Germinal center (tissue), 1 donor: ENCODE results near the gene ZC3H7A.

Experiments
- DNase-seq: peaks from one replicate; pipeline ENCODE4 v3.0.0; 2012; ENCODE audit warnings: mixed read lengths, low spot score

ZC3H7A gene

GRCh38 chr16:11736903-11737302 is 60.2 kb downstream of the ZC3H7A start:
- no peak for DNase-seq

- DNase-seq, result no peak
Measured at GRCh38 chr16:11735787-11736186, 61.3 kb downstream of the ZC3H7A start.

- DNase-seq, result no peak
Measured at GRCh38 chr16:11734653-11735043, 62.4 kb downstream of the ZC3H7A start.

- DNase-seq, result no peak
Measured at GRCh38 chr16:11734025-11734652, 62.9 kb downstream of the ZC3H7A start.

GRCh38 chr16:11731222-11731621 is 65.8 kb downstream of the ZC3H7A start:
- no peak for DNase-seq

GRCh38 chr16:11729787-11730186 is 67.3 kb downstream of the ZC3H7A start:
- no peak for DNase-seq

- DNase-seq, result no peak
Measured at GRCh38 chr16:11727796-11728543, 69.1 kb downstream of the ZC3H7A start.

GRCh38 chr16:11726008-11726407 is 71.0 kb downstream of the ZC3H7A start:
- no peak for DNase-seq

GRCh38 chr16:11725457-11725856 is 71.6 kb downstream of the ZC3H7A start:
- DNase-seq, result no peak

- no peak for DNase-seq
Measured at GRCh38 chr16:11722468-11722808, 74.6 kb downstream of the ZC3H7A start.

GRCh38 chr16:11721781-11722467 is 75.1 kb downstream of the ZC3H7A start:
- DNase-seq, result no peak

- no peak for DNase-seq
Measured at GRCh38 chr16:11719762-11720161, 77.3 kb downstream of the ZC3H7A start.

GRCh38 chr16:11719171-11719570 is 77.9 kb downstream of the ZC3H7A start:
- no peak for DNase-seq

GRCh38 chr16:11717811-11718210 is 79.2 kb downstream of the ZC3H7A start:
- DNase-seq, result no peak

- DNase-seq, result no peak
Measured at GRCh38 chr16:11716336-11716735, 80.7 kb downstream of the ZC3H7A start.

- DNase-seq, result no peak
Measured at GRCh38 chr16:11715246-11715947, 81.7 kb downstream of the ZC3H7A start.

GRCh38 chr16:11712122-11712521 is 84.9 kb downstream of the ZC3H7A start:
- DNase-seq, result no peak

GRCh38 chr16:11711662-11712061 is 85.4 kb downstream of the ZC3H7A start:
- no peak for DNase-seq

- no peak for DNase-seq
Measured at GRCh38 chr16:11708421-11708820, 88.6 kb downstream of the ZC3H7A start.

GRCh38 chr16:11707679-11708197 is 89.3 kb downstream of the ZC3H7A start:
- DNase-seq, result no peak

- DNase-seq, result no peak
Measured at GRCh38 chr16:11706180-11706742, 90.8 kb downstream of the ZC3H7A start.
